Coronary artery (tissue), 2 donors: ENCODE measurements around the gene SMPD1.

ENCODE experiments used
- DNase-seq: peaks from one replicate; pipeline ENCODE4 v3.0.0-alpha.2; 2017; ENCODE audit warnings: low spot score
- H3K27ac ChIP-seq, 2 donors: fragments of 200-600 bp; sonication (generic); one replicate each; pipeline ENCODE4 v1.5.1; 2016 to 2019
- H3K4me3 ChIP-seq: fragments of 200-600 bp; sonication (generic); 2 replicates; pipeline ENCODE4 v1.5.1; 2016; ENCODE audit warnings: mild to moderate bottlenecking, moderate library complexity
- TF ChIP-seq, protein P1 (sequence below): fragments of 200-600 bp; sonication (generic); IDR thresholded peaks from one replicate; pipeline ENCODE4 v1.5.1; 2019; ENCODE audit warnings: antibody characterized with exemption

Gene SMPD1

DNA sequence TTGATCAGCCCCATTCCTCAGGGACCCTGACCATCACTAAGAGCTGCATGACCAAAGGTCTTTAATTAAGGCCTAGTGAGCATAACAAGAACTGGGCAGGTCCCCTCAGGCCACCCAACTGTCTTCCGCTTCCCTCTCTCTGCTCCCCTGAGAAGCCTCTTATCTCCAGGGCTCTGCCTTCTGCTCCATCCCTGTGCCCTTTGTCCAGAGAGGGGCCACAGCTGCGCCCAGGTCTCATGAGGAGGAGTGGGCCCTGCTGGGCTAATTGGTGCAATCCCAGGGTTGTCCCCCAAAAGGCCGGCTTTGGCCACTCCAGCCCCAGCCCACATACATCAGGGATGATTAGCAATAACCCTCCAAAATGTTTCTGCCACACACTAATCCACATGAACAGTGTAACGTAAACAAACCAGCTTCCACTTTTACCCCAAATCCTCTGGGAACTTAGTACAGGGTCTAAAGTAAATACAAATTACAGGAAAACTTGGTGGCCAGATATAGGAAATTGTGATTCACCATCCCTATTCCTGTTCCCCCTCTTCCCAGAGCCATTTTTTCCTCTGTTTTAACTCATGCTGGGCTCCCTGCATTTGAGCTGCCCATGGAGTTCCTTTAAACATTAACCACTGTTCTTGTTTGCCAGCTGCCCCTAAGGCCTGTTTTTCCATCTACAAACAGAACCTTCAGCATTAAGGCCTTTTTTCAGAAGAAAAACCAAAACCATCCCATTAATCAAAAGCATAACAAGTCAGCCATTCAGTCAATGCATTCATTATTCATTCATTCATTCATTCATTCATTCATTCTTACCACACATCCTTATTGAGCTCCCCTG lies 35.4 kb upstream of the SMPD1 start:
- H3K4me3 ChIP-seq, result no peak overlapping the region
- TF ChIP-seq, protein P1, sequence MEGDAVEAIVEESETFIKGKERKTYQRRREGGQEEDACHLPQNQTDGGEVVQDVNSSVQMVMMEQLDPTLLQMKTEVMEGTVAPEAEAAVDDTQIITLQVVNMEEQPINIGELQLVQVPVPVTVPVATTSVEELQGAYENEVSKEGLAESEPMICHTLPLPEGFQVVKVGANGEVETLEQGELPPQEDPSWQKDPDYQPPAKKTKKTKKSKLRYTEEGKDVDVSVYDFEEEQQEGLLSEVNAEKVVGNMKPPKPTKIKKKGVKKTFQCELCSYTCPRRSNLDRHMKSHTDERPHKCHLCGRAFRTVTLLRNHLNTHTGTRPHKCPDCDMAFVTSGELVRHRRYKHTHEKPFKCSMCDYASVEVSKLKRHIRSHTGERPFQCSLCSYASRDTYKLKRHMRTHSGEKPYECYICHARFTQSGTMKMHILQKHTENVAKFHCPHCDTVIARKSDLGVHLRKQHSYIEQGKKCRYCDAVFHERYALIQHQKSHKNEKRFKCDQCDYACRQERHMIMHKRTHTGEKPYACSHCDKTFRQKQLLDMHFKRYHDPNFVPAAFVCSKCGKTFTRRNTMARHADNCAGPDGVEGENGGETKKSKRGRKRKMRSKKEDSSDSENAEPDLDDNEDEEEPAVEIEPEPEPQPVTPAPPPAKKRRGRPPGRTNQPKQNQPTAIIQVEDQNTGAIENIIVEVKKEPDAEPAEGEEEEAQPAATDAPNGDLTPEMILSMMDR, result no peak
- no peak overlapping the region for H3K27ac ChIP-seq
- no peak for DNase-seq

DNA sequence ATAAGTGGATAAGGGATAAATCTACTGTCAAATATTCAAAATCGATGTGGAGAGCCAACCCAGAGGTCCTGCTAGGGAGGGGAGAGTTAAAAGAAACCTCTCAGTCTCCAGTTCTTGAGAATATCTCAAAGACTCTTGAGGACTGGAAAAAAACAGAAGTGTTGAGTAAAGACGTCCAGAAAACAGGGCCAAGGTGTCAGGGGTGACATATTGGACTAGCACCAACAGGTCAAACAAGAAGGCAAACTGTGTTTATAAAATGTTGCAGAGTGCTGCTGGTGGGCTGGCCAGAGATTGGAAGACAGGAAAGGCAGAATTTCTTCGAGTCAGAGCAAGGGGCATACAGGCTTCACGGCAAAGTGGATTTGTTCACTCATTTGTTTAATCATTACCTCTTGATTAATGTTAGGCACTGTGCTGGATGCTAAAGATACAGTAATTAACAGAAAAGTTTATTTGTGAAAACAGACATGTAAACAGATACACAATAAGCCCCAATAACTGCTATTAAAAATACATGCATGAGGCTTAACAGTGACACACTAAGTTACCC lies 33.7 kb upstream of the SMPD1 start:
- Histone ChIP-seq H3K27ac (peak overlapping the region; percentile 70 to 82), H3K4me3 (no peak overlapping the region)
- TF ChIP-seq, protein P1, result no peak
- DNase-seq, result no peak

DNA sequence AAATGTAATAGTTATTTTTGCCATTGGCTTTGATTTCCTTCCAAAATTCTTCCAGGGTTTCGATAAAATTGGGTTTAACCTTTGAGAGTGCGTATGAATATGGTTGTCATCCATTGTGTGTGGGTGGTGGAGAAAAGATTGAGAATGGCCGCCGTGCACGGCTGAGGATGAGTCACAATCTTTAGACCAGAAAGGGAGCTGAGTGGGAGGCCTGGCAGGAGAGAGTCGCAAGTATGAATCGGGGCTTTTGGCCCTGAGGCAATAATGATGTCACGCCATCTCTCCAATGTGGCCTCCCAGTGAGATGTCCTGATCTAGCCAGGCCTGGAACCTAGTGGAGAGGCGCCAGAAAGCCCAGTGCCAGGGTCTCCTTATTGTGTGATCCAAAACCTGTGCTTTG lies 33.1 kb upstream of the SMPD1 start:
- Histone ChIP-seq H3K4me3 (no peak overlapping the region), H3K27ac (peak overlapping the region; percentile 70 to 82)
- DNase-seq, result peak; percentile 83
- TF ChIP-seq, protein P1, result no peak

DNA sequence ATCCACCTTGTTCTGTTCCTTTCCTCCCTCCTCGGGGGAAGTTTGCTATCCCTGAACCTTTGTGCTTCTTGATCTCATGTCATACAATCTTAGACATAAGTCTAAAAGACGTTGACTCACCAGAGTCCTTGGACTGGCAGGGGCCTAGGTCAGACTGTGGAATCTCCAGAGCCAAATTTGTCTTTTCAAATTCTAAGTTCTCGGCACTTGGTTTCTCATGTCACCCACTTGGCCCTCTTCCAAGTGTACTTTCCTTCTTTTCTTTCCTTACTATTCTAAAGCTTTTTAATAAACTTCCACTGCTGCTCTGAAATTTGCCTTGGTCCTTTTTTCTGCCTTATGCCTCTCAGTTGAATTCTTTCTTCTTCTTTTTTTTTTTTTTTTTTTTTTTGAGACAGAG lies 30.1 kb upstream of the SMPD1 start:
- TF ChIP-seq, protein P1, result no peak
- Histone ChIP-seq H3K27ac (peak overlapping the region; percentile 21 to 65), H3K4me3 (no peak overlapping the region)
- DNase-seq, result no peak

DNA sequence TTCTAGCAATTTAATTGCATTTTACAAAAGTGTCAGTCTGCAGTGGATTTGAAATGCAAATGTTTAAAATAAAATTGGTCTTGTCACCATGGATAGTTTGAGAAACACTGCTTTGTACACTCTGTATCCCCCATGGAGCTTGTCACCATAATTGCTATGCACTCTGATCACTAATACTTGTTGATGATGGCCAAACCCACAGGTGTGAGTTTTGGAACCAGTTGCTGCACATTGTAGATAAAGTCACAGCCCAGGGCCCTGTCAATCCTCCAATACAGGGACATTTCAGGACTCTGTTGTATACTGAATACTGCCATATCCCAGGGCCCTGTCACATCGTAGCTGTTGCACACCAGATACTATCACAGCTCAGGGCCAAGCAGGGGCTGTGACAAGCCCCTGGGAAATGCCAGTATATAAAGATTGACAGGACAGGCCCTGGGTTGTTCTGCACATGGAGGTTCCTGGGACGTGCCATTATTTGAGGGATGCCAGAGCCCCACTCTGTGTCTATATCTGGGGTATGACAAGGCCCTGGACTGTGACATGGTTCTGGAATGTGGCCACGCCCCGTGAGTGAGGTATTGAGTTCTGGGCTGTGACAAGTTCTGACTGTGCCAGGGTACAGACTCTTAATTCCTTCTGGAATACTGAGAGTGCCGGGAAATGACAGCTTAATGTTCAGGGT lies 27.9 kb upstream of the SMPD1 start:
- H3K4me3 ChIP-seq, result peak overlapping the region; percentile 59
- peak overlapping the region; percentile 85 to 94 for H3K27ac ChIP-seq

DNA sequence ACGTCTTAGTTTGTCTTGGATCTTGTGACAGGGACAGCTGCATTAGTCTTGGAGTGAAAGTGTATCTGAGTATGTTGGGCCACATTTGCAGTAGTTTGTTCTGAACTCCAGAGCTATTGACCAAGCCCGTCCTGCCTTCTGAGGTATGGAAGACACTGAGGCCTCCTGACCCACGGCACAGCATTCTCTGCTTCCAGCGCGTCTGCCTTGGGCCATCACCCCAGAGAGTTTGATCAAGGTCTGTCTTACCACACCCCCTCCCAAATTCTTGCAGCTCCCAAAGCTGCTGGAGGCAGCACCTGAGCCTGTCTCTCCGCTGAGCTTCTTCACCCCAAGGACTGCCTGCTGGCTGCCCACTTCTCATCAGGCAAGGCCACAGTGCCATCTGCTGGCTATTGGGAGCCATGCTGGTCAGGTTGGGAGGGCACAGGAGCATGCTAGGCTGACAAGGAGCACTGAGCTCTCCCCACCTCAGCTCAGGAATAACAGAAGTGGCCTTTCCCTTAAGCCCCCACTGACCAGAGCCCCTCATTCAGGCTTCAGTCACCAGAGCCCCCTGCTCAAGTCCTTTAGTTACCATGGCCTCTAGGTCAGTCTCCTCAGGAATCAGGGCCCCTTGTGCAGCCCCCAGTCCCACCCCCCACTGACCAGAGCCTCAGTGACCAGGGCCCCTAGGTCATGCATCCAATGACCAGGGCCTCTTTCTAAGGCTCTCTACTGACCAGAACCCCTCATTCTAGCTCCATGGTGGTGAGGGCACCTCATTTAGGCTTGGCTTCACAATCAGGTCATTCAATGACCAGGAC lies 27.2 kb upstream of the SMPD1 start:
- TF ChIP-seq, protein P1, result peak; percentile 69
- Histone ChIP-seq H3K27ac (peak overlapping the region; percentile 85 to 94), H3K4me3 (peak overlapping the region; percentile 59)
- DNase-seq, result peak; percentile 89

More for the DNA sequence above, 27.9 kb upstream of the SMPD1 start:
- peak; percentile 92 for DNase-seq
- TF ChIP-seq, protein P1, result no peak
